WI38 (cell line): ENCODE data around the gene TPP1.

Experiments used
- H3K4me3 ChIP-seq: 2 replicates; pipeline ENCODE4 v1.5.1; 2011; ENCODE audit warnings: low read depth, mild to moderate bottlenecking, control low read depth, low read length
- CTCF ChIP-seq: IDR thresholded peaks from 2 replicates; pipeline ENCODE4 v1.5.1; 2012; ENCODE audit warnings: low read depth, mild to moderate bottlenecking, control low read depth, low read length

Gene TPP1

GRCh38 chr11:6646918-6647679, 27.9 kb upstream of the TPP1 start:
- H3K4me3 ChIP-seq = peak overlapping the region; percentile 41; the same call in 1 of the 2 replicates
- TF ChIP-seq CTCF = no peak

- no peak for TF ChIP-seq CTCF
- peak overlapping the region; percentile 41 for H3K4me3 ChIP-seq
Observed at GRCh38 chr11:6646576-6646917, 27.3 kb upstream of the TPP1 start.

GRCh38 chr11:6646071-6646470, 26.8 kb upstream of the TPP1 start:
- peak overlapping the region; percentile 41 for H3K4me3 ChIP-seq
- TF ChIP-seq CTCF = no peak

- H3K4me3 ChIP-seq = no peak overlapping the region
- TF ChIP-seq CTCF = no peak
Observed at GRCh38 chr11:6642957-6643356, 23.7 kb upstream of the TPP1 start.

- no peak overlapping the region for H3K4me3 ChIP-seq
- no peak for TF ChIP-seq CTCF
Observed at GRCh38 chr11:6640985-6641701, 21.9 kb upstream of the TPP1 start.

GRCh38 chr11:6640036-6640984, 21.1 kb upstream of the TPP1 start:
- no peak overlapping the region for H3K4me3 ChIP-seq
- TF ChIP-seq CTCF = no peak
